Fibroblast of lung (primary cell): Measurements from ENCODE around the gene HBA1. TPM values are rescaled to one million over a fixed set of nuclear protein-coding genes. Genes with fewer than 3 reads are reported as not detected.
"Not testable (repeated sequence)": the region's sequence is repeated elsewhere in the genome, so short reads cannot be mapped to it uniquely, and the experiment has no call there.

Experiments used
- DNase-seq, 2 donors: peaks; one replicate each; pipeline versions ENCODE4 v3.0.0 to v3.0.0-alpha.2; 2010; ENCODE audit warnings: low read depth in 2 of 2
- H2AFZ ChIP-seq: 2 replicates; pipeline ENCODE4 v1.5.1; 2012; ENCODE audit warnings: low read length, control low read depth, inconsistent platforms
- H3K27ac ChIP-seq: 2 replicates; pipeline ENCODE4 v1.5.1; 2011; ENCODE audit warnings: low read length, control low read depth; ENCODE audit not compliant: insufficient read depth
- H3K27me3 ChIP-seq: 2 replicates; pipeline ENCODE4 v1.5.1; 2011; ENCODE audit warnings: mild to moderate bottlenecking, low read length; ENCODE audit not compliant: control insufficient read depth, insufficient read depth
- H3K36me3 ChIP-seq: 2 replicates; pipeline ENCODE4 v1.5.1; 2011; ENCODE audit warnings: low read length; ENCODE audit not compliant: control insufficient read depth, insufficient read depth
- H3K4me1 ChIP-seq: 2 replicates; pipeline ENCODE4 v1.5.1; 2011; ENCODE audit warnings: low read length; ENCODE audit not compliant: control insufficient read depth, insufficient read depth; ENCODE audit errors: extremely low read depth
- H3K4me2 ChIP-seq: 2 replicates; pipeline ENCODE4 v1.5.1; 2011; ENCODE audit warnings: low read length, control low read depth; ENCODE audit not compliant: insufficient read depth; ENCODE audit errors: extremely low read depth
- H3K4me3 ChIP-seq, 4 experiments: fragments of 200-600 bp in 1 of 4; sonication (generic) in 1 of 4; replicated peaks in 1 of 4; 2 replicates each; pipeline ENCODE4 v1.5.1; 2011 to 2016; ENCODE audit warnings: low read length in 4 of 4, low read depth in 3 of 4, mild to moderate bottlenecking in 3 of 4, control low read depth in 2 of 4, inconsistent platforms in 1 of 4, mixed read lengths in 1 of 4; ENCODE audit not compliant: insufficient read depth in 1 of 4; ENCODE audit errors: control extremely low read depth in 1 of 4
- H3K79me2 ChIP-seq: 2 replicates; pipeline ENCODE4 v1.5.1; 2012; ENCODE audit warnings: mild to moderate bottlenecking, low read length, inconsistent platforms; ENCODE audit not compliant: control insufficient read depth, insufficient read depth
- H3K9ac ChIP-seq: 2 replicates; pipeline ENCODE4 v1.5.1; 2011; ENCODE audit warnings: mild to moderate bottlenecking, low read length, control low read depth; ENCODE audit not compliant: insufficient read depth
- H3K9me3 ChIP-seq: 2 replicates; pipeline ENCODE4 v1.5.1; 2012; ENCODE audit warnings: low read depth, low read length; ENCODE audit not compliant: control insufficient read depth, insufficient read depth
- H4K20me1 ChIP-seq: 2 replicates; pipeline ENCODE4 v1.5.1; 2011; ENCODE audit warnings: low read length; ENCODE audit not compliant: control insufficient read depth, insufficient read depth; ENCODE audit errors: extremely low read depth
- EZH2 ChIP-seq: IDR thresholded peaks from 2 replicates; pipeline ENCODE4 v1.5.1; 2012; ENCODE audit warnings: low read length, control low read depth, mild to moderate bottlenecking; ENCODE audit errors: missing control alignments
- polyA plus RNA-seq, 2 donors: library from polyadenylated mRNA; depleted of rRNA in 1 of 2; stranded (reverse) in 1 of 2; unstranded in 1 of 2; fragments of >200 nt; gene quantifications; 2 replicates each; pipeline ENCODE4 v1.2.1, GENCODE V29; 2011 to 2012; ENCODE audit warnings: missing spikeins in 1 of 2
- total RNA-seq: library from RNA; depleted of rRNA; stranded (reverse); fragments of >200 nt; gene quantifications from 2 replicates; pipeline ENCODE4 v1.2.1, GENCODE V29; 2014
- TF ChIP-seq, protein P1 (sequence below), 2 donors: IDR thresholded peaks in 1 of 2; conservative IDR thresholded peaks in 1 of 2; 1 replicate in 1 of 2; 2 replicates in 1 of 2; pipeline ENCODE4 v1.5.1; 2011 to 2012; ENCODE audit warnings: low read length in 2 of 2, control low read depth in 1 of 2, inconsistent platforms in 1 of 2, low read depth in 1 of 2, mild to moderate bottlenecking in 1 of 2

HBA1 gene
- total and polyA plus RNA-seq, 2 donors (not counting 1 experiment from before 2014, with no cell fraction given): 0.69 TPM; not detected in 1

DNA sequence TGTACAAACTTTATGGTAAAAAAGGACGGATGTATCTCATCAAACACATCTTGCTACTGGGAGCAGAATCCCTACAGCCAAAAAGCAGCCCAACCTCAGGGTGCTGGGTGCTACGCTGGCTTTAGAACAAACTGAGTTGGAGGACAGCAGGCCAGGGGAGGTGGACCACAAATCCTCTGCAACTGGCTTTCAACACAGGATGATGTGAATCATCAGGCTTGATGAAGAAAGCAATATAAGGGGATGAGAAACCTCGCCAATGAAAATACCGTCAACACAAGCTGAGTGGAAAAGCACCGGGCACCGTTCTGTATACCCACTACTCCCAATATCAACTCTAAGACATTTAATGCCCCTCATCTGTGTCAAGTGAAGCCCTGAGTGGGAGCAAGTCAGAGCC lies 18.0 kb downstream of the HBA1 start:
- no peak for TF ChIP-seq EZH2
- TF ChIP-seq, protein P1, sequence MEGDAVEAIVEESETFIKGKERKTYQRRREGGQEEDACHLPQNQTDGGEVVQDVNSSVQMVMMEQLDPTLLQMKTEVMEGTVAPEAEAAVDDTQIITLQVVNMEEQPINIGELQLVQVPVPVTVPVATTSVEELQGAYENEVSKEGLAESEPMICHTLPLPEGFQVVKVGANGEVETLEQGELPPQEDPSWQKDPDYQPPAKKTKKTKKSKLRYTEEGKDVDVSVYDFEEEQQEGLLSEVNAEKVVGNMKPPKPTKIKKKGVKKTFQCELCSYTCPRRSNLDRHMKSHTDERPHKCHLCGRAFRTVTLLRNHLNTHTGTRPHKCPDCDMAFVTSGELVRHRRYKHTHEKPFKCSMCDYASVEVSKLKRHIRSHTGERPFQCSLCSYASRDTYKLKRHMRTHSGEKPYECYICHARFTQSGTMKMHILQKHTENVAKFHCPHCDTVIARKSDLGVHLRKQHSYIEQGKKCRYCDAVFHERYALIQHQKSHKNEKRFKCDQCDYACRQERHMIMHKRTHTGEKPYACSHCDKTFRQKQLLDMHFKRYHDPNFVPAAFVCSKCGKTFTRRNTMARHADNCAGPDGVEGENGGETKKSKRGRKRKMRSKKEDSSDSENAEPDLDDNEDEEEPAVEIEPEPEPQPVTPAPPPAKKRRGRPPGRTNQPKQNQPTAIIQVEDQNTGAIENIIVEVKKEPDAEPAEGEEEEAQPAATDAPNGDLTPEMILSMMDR (conservative IDR thresholded peaks at IDR 0.05 in 1 of 2, IDR thresholded peaks at IDR 0.05 in 1 of 2; ENCODE audit: low read depth in 1 of 2, low read length in 2 of 2): no peak
- Histone ChIP-seq H3K9ac (no peak overlapping the region), H3K27me3 (no peaks in the 10 kb centered on the region), H3K4me2 (no peak overlapping the region), H2AFZ (no peak overlapping the region), H3K4me3 (no peak overlapping the region), H4K20me1 (no peaks in the 10 kb centered on the region), H3K27ac (no peak overlapping the region), H3K79me2 (no peaks in the 10 kb centered on the region), H3K36me3 (peaks cover 26% of the 10 kb centered on the region), H3K4me1 (no peaks in the 10 kb centered on the region), H3K9me3 (no peaks in the 10 kb centered on the region)
- DNase-seq: peak in 1 of 2 donors; percentile 27

DNA sequence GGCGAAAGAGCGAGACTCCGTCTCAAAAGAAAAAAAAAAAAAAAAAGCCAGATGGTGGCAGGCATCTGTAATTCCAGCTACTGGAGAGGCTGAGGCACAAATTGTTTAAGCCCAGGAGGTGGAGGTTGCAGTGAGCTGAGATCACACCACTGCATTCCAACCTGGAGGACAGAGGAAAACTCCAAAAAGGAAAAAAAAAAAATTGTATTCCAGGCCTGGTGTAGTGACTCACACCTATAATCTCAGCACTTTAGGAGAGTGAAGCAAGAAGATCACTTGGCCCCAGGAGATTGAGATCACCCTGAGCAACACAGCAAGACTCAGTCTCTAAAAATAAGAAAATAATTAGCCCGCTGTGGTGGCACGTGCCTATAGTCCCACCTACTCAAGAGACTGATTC lies 23.9 kb downstream of the HBA1 start:
- H2AFZ ChIP-seq: no peak overlapping the region
- H4K20me1 ChIP-seq: no peaks in the 10 kb centered on the region
- H3K9ac ChIP-seq: no peak overlapping the region
- no peak overlapping the region for H3K27ac ChIP-seq
- no peaks in the 10 kb centered on the region for H3K27me3 ChIP-seq
- no peak for TF ChIP-seq EZH2
- TF ChIP-seq, protein P1 (conservative IDR thresholded peaks at IDR 0.05 in 1 of 2, IDR thresholded peaks at IDR 0.05 in 1 of 2; ENCODE audit: low read depth in 1 of 2, low read length in 2 of 2): no peak
- H3K4me1 ChIP-seq: no peaks in the 10 kb centered on the region
- DNase-seq: peak in 1 of 2 donors; percentile 83
- H3K79me2 ChIP-seq: no peaks in the 10 kb centered on the region
- no peak overlapping the region for H3K4me3 ChIP-seq
- no peak overlapping the region for H3K4me2 ChIP-seq
- H3K9me3 ChIP-seq: no peaks in the 10 kb centered on the region
- H3K36me3 ChIP-seq: peaks cover 11% of the 10 kb centered on the region

DNA sequence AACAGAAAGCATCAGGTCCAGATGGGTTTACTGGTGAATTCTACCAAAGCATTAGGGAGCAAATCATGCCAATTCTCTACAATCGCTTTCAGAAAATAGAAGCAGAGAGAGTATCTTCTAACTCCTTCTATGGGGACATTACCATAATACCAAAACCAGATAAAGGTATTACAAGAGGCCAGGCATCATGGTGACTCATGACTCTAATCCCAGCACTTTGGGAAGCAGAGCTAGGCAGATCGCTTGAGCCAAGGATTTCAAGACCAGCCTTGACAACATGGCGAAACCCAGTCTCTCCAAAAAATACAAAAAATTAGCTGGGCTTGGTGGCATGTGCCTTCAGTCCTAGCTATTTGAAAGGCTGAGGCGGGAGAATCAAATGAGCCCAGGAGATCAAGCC lies 26.8 kb downstream of the HBA1 start:
- H4K20me1 ChIP-seq: no peaks in the 10 kb centered on the region
- no peaks in the 10 kb centered on the region for H3K4me1 ChIP-seq
- H3K27me3 ChIP-seq: no peaks in the 10 kb centered on the region
- no peak overlapping the region for H2AFZ ChIP-seq
- no peak overlapping the region for H3K4me2 ChIP-seq
- no peak overlapping the region for H3K4me3 ChIP-seq
- no peak overlapping the region for H3K9ac ChIP-seq
- TF ChIP-seq, protein P1 (conservative IDR thresholded peaks at IDR 0.05 in 1 of 2, IDR thresholded peaks at IDR 0.05 in 1 of 2; ENCODE audit: low read depth in 1 of 2, low read length in 2 of 2): no peak
- TF ChIP-seq EZH2: no peak
- H3K79me2 ChIP-seq: no peaks in the 10 kb centered on the region
- no peak overlapping the region for H3K27ac ChIP-seq
- H3K9me3 ChIP-seq: no peaks in the 10 kb centered on the region
- peaks cover 11% of the 10 kb centered on the region for H3K36me3 ChIP-seq
- DNase-seq: no peak

DNA sequence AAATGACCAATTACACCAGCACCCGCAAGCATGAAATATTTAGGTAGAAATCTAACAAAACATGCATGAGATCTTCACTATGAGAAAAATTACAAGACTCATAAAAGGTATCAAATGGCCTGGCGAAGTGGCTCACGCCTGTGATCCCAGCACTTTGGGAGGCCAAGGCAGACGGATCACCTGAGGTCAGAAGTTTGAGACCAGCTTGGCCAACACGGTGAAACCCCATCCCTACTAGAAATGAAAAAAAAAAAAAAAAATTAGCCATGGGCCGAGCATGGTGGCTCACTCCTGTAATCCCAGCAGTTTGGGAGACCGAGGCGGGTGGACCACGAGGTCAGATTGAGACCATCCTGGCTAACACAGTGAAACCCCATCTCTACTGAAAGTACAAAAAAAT lies 27.6 kb downstream of the HBA1 start:
- H3K36me3 ChIP-seq: peaks cover 11% of the 10 kb centered on the region
- not testable (repeated sequence) for H3K27ac ChIP-seq, H3K4me1 ChIP-seq, H3K4me3 ChIP-seq, H3K27me3 ChIP-seq, H2AFZ ChIP-seq, DNase-seq, H4K20me1 ChIP-seq, H3K9me3 ChIP-seq, H3K4me2 ChIP-seq, H3K79me2 ChIP-seq, H3K9ac ChIP-seq

DNA sequence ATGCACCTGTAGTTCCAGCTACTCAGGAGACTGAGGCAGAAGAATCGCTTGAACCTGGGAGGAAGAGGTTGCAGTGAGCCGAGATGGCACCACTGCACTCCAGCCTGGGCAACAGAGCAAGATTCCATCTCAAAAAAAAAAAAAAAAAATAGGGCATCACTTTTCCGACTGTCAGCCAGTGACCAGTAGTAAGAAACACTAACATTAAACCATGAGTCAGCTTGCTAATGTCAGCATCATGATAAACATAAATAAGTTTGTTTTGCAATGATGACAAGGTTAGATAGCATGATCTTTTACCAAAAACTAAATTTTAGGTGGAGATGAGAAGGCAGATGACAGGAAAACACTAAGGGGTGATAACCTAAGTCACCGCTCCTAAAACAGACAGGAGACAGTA lies 32.9 kb downstream of the HBA1 start:
- H2AFZ ChIP-seq, H3K27ac ChIP-seq, H3K9me3 ChIP-seq, H3K4me3 ChIP-seq, H4K20me1 ChIP-seq, H3K27me3 ChIP-seq, H3K4me1 ChIP-seq, H3K4me2 ChIP-seq, DNase-seq, H3K9ac ChIP-seq: not testable (repeated sequence)
- peaks cover 11% of the 10 kb centered on the region for H3K36me3 ChIP-seq
- peaks cover 12% of the 10 kb centered on the region for H3K79me2 ChIP-seq
